Psoas muscle (tissue), 8 donors: Measurements from ENCODE around the gene KLHDC10. TPM values are rescaled to one million over a fixed set of nuclear protein-coding genes. Genes with fewer than 3 reads are reported as not detected.

Source experiments
- ATAC-seq, 4 donors: fragments of 200-7000 bp; cut with Tn5 transposase; one replicate each; pipeline ENCODE4 v1.9.1; 2020; ENCODE audit warnings: moderate library complexity in 3 of 4, mild to moderate bottlenecking in 2 of 4
- DNase-seq, 2 donors: peaks; one replicate each; pipeline ENCODE4 v3.0.0-alpha.2; 2020
- H3K27ac ChIP-seq: fragments of 200-600 bp; one replicate; pipeline ENCODE4 v1.8.0; 2022
- H3K27me3 ChIP-seq, 3 donors: fragments of 200-600 bp in 1 of 3; one replicate each; pipeline versions ENCODE4 v1.6.1 to v1.8.0; 2013 to 2022; ENCODE audit warnings: low read length in 2 of 3, mild to moderate bottlenecking in 2 of 3, moderate library complexity in 1 of 3; ENCODE audit not compliant: insufficient read depth in 3 of 3
- H3K36me3 ChIP-seq, 2 donors: fragments of 200-600 bp in 1 of 2; one replicate each; pipeline versions ENCODE4 v1.6.1 to v1.8.0; 2013 to 2022; ENCODE audit warnings: low read depth in 1 of 2, mild to moderate bottlenecking in 1 of 2, moderate library complexity in 1 of 2; ENCODE audit not compliant: insufficient read depth in 1 of 2
- H3K4me1 ChIP-seq: fragments of 200-600 bp; one replicate; pipeline ENCODE4 v1.8.0; 2022
- H3K4me3 ChIP-seq: fragments of 200-600 bp; one replicate; pipeline ENCODE4 v1.8.0; 2022; ENCODE audit warnings: mild to moderate bottlenecking
- H3K9me3 ChIP-seq: fragments of 200-600 bp; one replicate; pipeline ENCODE4 v1.8.0; 2022
- WGBS, 3 donors: extraction: QIAGEN DNeasy Blood & Tissue Kit; methylation state at CpG; one replicate each; pipeline versions ENCODE4 v1.1.6 to v1.1.7; 2013; 5-methylcytosine and 5-hydroxymethylcytosine counted together
- intact Hi-C, 2 donors: fragments of 100-400 bp; cut with DNase I; formaldehyde crosslinking; loops; one replicate each; pipeline versions ENCODE4 v1.11.0 to v1.14.2; 2022
- polyA plus RNA-seq, 3 donors: library from polyadenylated mRNA; stranded (reverse); fragments of 200-250 nt; gene quantifications; one replicate each; pipeline ENCODE4 v1.2.3, GENCODE V29; 2013
- total RNA-seq, 4 donors: library from RNA; stranded (reverse); fragmentation: NEBNext Ultra II Directional in 2 of 4; extraction: Animal tissue kit (Norgen Biotek cat#: 25700) in 2 of 4; gene quantifications; one replicate each; pipeline versions ENCODE4 v1.2.1 to v1.2.4, GENCODE V29; 2021 to 2023
- TF ChIP-seq, protein P1 (sequence below): fragments of 200-600 bp; IDR thresholded peaks from one replicate; pipeline ENCODE4 v1.8.0; 2022; ENCODE audit warnings: antibody characterized with exemption
- donor health status: healthy with polysubstance abuse.
- donor health status: DM: no; HTN: no; CAD: no; lungs with moderate emphysema.
- donor health status: Bipolar disorder and iron deficiency.
- donor health status: healthy.
- donor health status: DM: yes; HTN: yes; CAD: no.
- donor health status: DM: no; HTN: no; CAD: no.
- donor health status: DM: no; HTN: no; CAD: no.
- donor health status: DM: yes; HTN: yes; CAD: no.

Gene KLHDC10
- total and polyA plus RNA-seq, 7 donors = 17.6 to 49.6 (median 33.8) TPM

- ATAC-seq (no peak), DNase-seq (no peak)
- H3K4me1 ChIP-seq = peaks cover 5% of the 10 kb centered on the region
- no peak overlapping the region for H3K27ac ChIP-seq
- TF ChIP-seq, protein P1, sequence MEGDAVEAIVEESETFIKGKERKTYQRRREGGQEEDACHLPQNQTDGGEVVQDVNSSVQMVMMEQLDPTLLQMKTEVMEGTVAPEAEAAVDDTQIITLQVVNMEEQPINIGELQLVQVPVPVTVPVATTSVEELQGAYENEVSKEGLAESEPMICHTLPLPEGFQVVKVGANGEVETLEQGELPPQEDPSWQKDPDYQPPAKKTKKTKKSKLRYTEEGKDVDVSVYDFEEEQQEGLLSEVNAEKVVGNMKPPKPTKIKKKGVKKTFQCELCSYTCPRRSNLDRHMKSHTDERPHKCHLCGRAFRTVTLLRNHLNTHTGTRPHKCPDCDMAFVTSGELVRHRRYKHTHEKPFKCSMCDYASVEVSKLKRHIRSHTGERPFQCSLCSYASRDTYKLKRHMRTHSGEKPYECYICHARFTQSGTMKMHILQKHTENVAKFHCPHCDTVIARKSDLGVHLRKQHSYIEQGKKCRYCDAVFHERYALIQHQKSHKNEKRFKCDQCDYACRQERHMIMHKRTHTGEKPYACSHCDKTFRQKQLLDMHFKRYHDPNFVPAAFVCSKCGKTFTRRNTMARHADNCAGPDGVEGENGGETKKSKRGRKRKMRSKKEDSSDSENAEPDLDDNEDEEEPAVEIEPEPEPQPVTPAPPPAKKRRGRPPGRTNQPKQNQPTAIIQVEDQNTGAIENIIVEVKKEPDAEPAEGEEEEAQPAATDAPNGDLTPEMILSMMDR = no peak
- intact Hi-C loops = no loop called here
- H3K9me3 ChIP-seq = no peaks in the 10 kb centered on the region
- no peak overlapping the region for H3K4me3 ChIP-seq
- 48 to 54% (median 49%) methylated on average over 6 of the region's 6 CpGs for WGBS, 3 donors
- no peaks in the 10 kb centered on the region for H3K36me3 ChIP-seq
- H3K27me3 ChIP-seq = no peaks in the 10 kb centered on the region
Observed at GRCh38 chr7:130065500-130066152, 4.7 kb upstream of the KLHDC10 start.

- no peaks in the 10 kb centered on the region for H3K27me3 ChIP-seq
- intact Hi-C loops = no loop called here
- 70 to 75% (median 70%) methylated on average over 7 of the region's 7 CpGs for WGBS, 3 donors
- TF ChIP-seq, protein P1 = no peak
- peak overlapping the region; percentile 78 for H3K27ac ChIP-seq
- H3K4me1 ChIP-seq = peaks cover 26% of the 10 kb centered on the region
- ATAC-seq (no peak), DNase-seq (no peak)
- no peaks in the 10 kb centered on the region for H3K36me3 ChIP-seq
- H3K9me3 ChIP-seq = no peaks in the 10 kb centered on the region
- peak overlapping the region; percentile 94 for H3K4me3 ChIP-seq
Observed at GRCh38 chr7:130069179-130069977, 956 bp upstream of the KLHDC10 start.

GRCh38 chr7:130070861-130071622 lies 708 bp downstream of the KLHDC10 start:
- intact Hi-C loops = loop anchor here (5.0 to 10.0 kb wide), 7 partner anchors 54 to 764 kb away; partner anchors contain the start of genes SSMEM1 (in 2 of the 2), TMEM209 (in 2 of the 2) and COPG2 (in 1 of the 2)
- Histone ChIP-seq H3K4me1 (peaks cover 37% of the 10 kb centered on the region), H3K4me3 (peak overlapping the region; percentile 94), H3K27me3 (no peaks in the 10 kb centered on the region), H3K36me3 (no peaks in the 10 kb centered on the region), H3K9me3 (no peaks in the 10 kb centered on the region), H3K27ac (peak overlapping the region; percentile 78)
- no peak for DNase-seq
- WGBS, 3 donors = 0 to 2% (median 0%) methylated on average over 10 of the region's 10 CpGs
- TF ChIP-seq, protein P1 = no peak
- ATAC-seq = peak; percentile 9 to 41 (median 20)

GRCh38 chr7:130071701-130072622 lies 1.6 kb downstream of the KLHDC10 start:
- WGBS, 3 donors = 5 to 7% (median 6%) methylated on average over 11 of the region's 11 CpGs
- Histone ChIP-seq H3K9me3 (no peaks in the 10 kb centered on the region), H3K4me1 (peaks cover 43% of the 10 kb centered on the region), H3K4me3 (peak overlapping the region; percentile 94), H3K36me3 (no peaks in the 10 kb centered on the region), H3K27ac (no peak overlapping the region), H3K27me3 (no peaks in the 10 kb centered on the region)
- intact Hi-C loops = loop anchor here (5.0 to 10.0 kb wide), 7 partner anchors 53 to 763 kb away; partner anchors contain the start of genes SSMEM1 (in 2 of the 2), TMEM209 (in 2 of the 2) and COPG2 (in 1 of the 2)
- TF ChIP-seq, protein P1 = peak; percentile 96
- ATAC-seq (peak; percentile 40 to 62 (median 50)), DNase-seq (no peak)
